Motor neuron (in vitro differentiated cells): ENCODE measurements around the gene PUM2. TPM values are rescaled to one million over a fixed set of nuclear protein-coding genes. Genes with fewer than 3 reads are reported as not detected.
A peak's percentile ranks its signal among the peaks of the same experiment; 100 is the strongest.
"Not testable (repeated sequence)": the region's sequence is repeated elsewhere in the genome, so short reads cannot be mapped to it uniquely, and the experiment has no call there.

Source experiments
- ATAC-seq, 8 experiments: fragments of 200-7000 bp; cut with Tn5 transposase; replicated peaks in 6 of 8; 2 replicates each; pipeline ENCODE4 v1.8.0; 2021; ENCODE audit warnings: mild to moderate bottlenecking in 8 of 8, moderate library complexity in 8 of 8
- H3K27ac ChIP-seq, 2 donors: fragments of 250-450 bp; sonication (Bioruptor Pico); 2 replicates each; pipeline ENCODE4 v1.9.0; 2021; ENCODE audit warnings: antibody characterized with exemption in 2 of 2, mild to moderate bottlenecking in 2 of 2, moderate library complexity in 1 of 2
- H3K4me1 ChIP-seq, 2 donors: fragments of 250-450 bp; sonication (Bioruptor Pico); replicated peaks in 1 of 2; 2 replicates each; pipeline ENCODE4 v1.6.1; 2021; ENCODE audit warnings: antibody characterized with exemption in 2 of 2, mild to moderate bottlenecking in 2 of 2, moderate library complexity in 1 of 2
- H3K4me3 ChIP-seq, 5 donors: fragments of 250-450 bp; sonication (Bioruptor Pico); 2 replicates each; pipeline ENCODE4 v1.9.0; 2021; ENCODE audit warnings: antibody characterized with exemption in 5 of 5, mild to moderate bottlenecking in 5 of 5, moderate library complexity in 4 of 5
- WGBS, 10 experiments: fragments of 450-650 bp; shearing (Covaris generic); methylation state at CpG; one replicate each; pipeline ENCODE4 v1.0.0; 2022; 5-methylcytosine and 5-hydroxymethylcytosine counted together
- in situ Hi-C, 9 experiments: fragments of 400-800 bp; cut with MboI; loops; one replicate each; pipeline ENCODE4 v1.15.0; 2021; ENCODE audit warnings: low sequenced_read_pairs in 9 of 9, low pct_unique_long_range_greater_than_20kb in 2 of 9; ENCODE audit not compliant: unreplicated experiment in 9 of 9
- total RNA-seq, 8 experiments: library from RNA; unstranded; fragments of 300-600 nt; gene quantifications; 2 replicates each; pipeline versions ENCODE4 v1.2.3 to v1.2.4, GENCODE V29; 2022

Gene PUM2
- total RNA-seq, 8 experiments from 2014 or later, result 26.0 to 79.4 (median 52.7) TPM

GRCh38 chr2:20382965-20383810 lies 32.5 kb upstream of the PUM2 start:
- 44 to 100% (median 86%) methylated on average over 1 to 9 of the region's 9 CpGs for WGBS, 10 experiments
- ATAC-seq, result no peak
- Histone ChIP-seq H3K27ac (no peak overlapping the region), H3K4me3 (no peak overlapping the region), H3K4me1 (peaks cover 13 to 30% of the 10 kb centered on the region in 2 donors)
- in situ Hi-C loops, result no loop called here

DNA sequence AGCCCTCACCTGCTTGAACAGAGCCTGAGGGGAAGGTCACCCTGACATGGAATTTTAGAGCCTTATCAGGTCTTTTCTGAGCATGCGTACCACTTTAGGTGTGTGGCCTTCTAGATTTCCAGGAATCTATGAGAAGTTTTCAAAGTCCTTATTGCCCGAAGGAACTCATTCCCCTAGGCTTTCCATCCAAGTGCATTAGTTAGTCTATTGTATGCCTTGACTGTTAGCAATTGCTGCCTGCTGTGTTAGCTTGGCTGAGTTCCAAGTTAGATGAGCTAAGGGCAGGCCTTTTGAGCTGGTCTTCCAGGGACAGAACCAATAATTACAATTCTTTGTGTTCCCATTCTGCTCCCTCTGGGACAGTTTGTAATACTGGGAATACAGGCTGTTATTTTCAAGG lies 30.8 kb upstream of the PUM2 start:
- H3K4me3 ChIP-seq, result no peak overlapping the region
- peak in 6 of 8 experiments; percentile 31 to 87 (median 83) for ATAC-seq
- in situ Hi-C loops, result no loop called here
- peaks cover 13 to 30% of the 10 kb centered on the region in 2 donors for H3K4me1 ChIP-seq
- 20 to 90% (median 40%) methylated on average over 1 to 2 of the region's 2 CpGs; no CpG with 5 or more reads in 4 of the 10 experiments for WGBS, 10 experiments
- H3K27ac ChIP-seq, result no peak overlapping the region

GRCh38 chr2:20378891-20379519 lies 28.4 kb upstream of the PUM2 start:
- in situ Hi-C loops, result no loop called here
- WGBS, 10 experiments, result 0 to 83% (median 31%) methylated on average over 1 to 8 of the region's 13 CpGs; no CpG with 5 or more reads in 4 of the 10 experiments
- Histone ChIP-seq H3K27ac (no peak overlapping the region), H3K4me1 (peaks cover 18 to 37% of the 10 kb centered on the region in 2 donors), H3K4me3 (no peak overlapping the region)
- ATAC-seq, result peak; percentile 81 to 100 (median 86)

DNA sequence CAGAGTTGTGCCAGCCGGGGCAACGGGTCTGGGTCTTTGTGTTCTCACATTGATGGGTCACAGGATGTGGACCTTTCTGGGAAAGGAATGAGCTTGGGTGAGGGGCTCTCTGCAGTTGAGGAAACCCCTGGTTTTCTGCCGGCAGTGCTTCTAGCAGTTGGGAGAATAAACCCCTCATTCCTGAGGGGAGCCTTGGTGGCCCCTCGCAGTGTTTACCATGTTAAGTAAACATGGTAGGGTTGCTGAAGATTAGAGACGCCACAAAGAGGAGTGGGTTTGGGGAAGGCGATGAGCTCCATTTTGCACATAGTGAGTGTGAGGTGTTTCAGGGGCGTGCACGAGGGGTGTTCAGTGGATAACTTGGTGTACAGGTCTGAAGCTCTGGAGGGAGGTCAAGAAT lies 27.7 kb upstream of the PUM2 start:
- WGBS, 10 experiments, result 40 to 93% (median 80%) methylated on average over 1 to 8 of the region's 8 CpGs; no CpG with 5 or more reads in 1 of the 10 experiments
- H3K27ac ChIP-seq, result no peak overlapping the region
- H3K4me3 ChIP-seq, result no peak overlapping the region
- ATAC-seq, result no peak
- H3K4me1 ChIP-seq, result peaks cover 18 to 36% of the 10 kb centered on the region in 2 donors
- in situ Hi-C loops, result no loop called here

DNA sequence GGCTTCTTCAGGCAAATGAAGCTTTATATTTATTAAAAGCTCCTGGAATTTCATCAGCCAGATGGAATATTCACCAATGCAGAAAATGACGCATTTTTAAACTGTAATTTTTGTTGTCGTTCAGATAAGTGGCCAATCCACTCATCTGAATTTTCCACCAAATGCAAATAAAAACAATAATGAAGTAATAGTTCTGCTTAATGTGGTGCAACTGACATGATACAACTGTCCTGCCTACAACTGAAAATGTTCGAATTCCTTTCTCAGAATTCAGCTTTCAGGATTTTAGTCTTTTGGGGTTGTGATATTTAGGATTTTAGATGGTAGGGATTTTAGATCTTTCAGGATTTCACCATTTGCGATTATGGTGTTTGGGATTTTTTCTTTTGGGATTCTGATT lies 27.1 kb upstream of the PUM2 start:
- ATAC-seq, result no peak
- Histone ChIP-seq H3K4me1 (peaks cover 18 to 36% of the 10 kb centered on the region in 2 donors), H3K27ac (no peak overlapping the region), H3K4me3 (no peak overlapping the region)
- 20 to 100% (median 90%) methylated on average over 1 to 4 of the region's 4 CpGs for WGBS, 10 experiments
- in situ Hi-C loops, result no loop called here

DNA sequence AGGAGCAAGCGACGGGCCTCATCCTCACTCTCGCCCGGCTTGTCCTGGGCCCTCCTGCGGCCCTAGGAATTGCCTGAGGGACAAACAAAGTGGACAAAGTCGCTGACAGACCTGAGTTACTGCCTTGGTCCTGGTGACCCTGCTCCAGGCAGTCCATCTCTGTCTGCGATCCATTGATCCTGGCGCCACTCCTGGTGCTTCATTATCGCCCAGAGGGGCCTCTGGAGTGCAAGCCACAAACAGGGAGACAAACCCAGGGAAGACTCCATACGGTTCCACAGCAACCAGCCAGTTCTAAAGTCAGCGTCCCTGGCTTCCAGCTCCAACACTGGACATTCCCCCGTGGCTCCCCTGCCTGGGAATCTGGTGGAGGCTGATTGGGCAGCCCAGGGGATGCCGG lies 24.3 kb upstream of the PUM2 start:
- Histone ChIP-seq H3K4me3 (peak overlapping the region in 1 of 5 donors; percentile 12), H3K4me1 (peaks cover 12 to 21% of the 10 kb centered on the region in 2 donors)
- WGBS, 10 experiments, result 0 to 83% (median 56%) methylated on average over 1 to 6 of the region's 13 CpGs; no CpG with 5 or more reads in 4 of the 10 experiments
- in situ Hi-C loops, H3K27ac ChIP-seq: not testable (repeated sequence)
- peak in 6 of 8 experiments; percentile 4 to 80 (median 74) for ATAC-seq

DNA sequence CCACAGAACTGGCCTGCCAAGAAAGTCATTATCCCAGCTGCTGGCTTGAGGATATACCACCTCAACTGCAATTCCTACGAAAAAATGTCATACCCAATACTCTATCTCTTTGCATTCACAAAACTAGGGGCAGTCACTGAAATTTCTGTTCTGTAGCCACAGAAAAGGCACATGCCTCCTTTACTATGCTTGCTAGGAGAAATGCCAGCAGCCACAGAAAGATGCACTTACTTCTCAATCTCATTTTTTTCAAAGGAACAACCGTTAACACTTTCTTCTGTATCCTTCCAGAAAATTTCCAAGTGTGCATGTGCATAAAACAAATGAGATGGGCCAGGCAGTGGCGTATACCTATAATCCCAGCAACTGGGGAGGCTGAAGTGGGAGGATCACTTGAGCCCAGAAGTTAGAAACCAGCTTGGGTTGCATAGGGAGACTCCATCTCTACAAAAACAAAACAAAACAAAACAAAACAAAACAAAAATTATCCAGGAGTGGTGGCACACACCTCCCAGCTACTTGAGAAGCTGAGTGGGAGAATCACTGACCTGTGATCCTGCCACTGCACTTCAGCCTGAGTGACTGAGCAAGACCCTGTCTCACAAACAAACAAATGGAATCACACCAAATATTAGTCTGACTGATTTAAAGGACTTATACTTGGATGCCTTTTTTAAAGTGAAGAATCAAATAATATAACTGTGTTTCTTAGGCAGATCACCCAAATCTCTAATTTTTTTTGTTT lies 22.4 kb upstream of the PUM2 start:
- no peak overlapping the region for H3K4me3 ChIP-seq
- H3K4me1 ChIP-seq, result peaks cover 5 to 13% of the 10 kb centered on the region in 2 donors
- 27 to 100% (median 90%) methylated on average over 1 to 3 of the region's 3 CpGs for WGBS, 10 experiments
- ATAC-seq, result no peak
- in situ Hi-C loops, result no loop called here
- H3K27ac ChIP-seq, result no peak overlapping the region

GRCh38 chr2:20371323-20372025 lies 20.8 kb upstream of the PUM2 start:
- in situ Hi-C loops, result no loop called here
- ATAC-seq, result no peak
- 33 to 87% (median 71%) methylated on average over 1 to 3 of the region's 4 CpGs; no CpG with 5 or more reads in 1 of the 10 experiments for WGBS, 10 experiments

GRCh38 chr2:20370191-20370590 lies 19.5 kb upstream of the PUM2 start:
- H3K27ac ChIP-seq, result no peak overlapping the region
- WGBS, 10 experiments, result 0 to 100% (median 87%) methylated on average over 1 to 5 of the region's 5 CpGs
- peak in 2 of 8 experiments; percentile 33 to 57 for ATAC-seq
- H3K4me1 ChIP-seq, result peaks cover 5 to 8% of the 10 kb centered on the region in 2 donors
- in situ Hi-C loops, result no loop called here
- no peak overlapping the region for H3K4me3 ChIP-seq

More at GRCh38 chr2:20371323-20372025, 20.8 kb upstream of the PUM2 start:
- peaks cover 5 to 13% of the 10 kb centered on the region in 2 donors for H3K4me1 ChIP-seq
- no peak overlapping the region for H3K27ac ChIP-seq
- H3K4me3 ChIP-seq, result no peak overlapping the region

DNA sequence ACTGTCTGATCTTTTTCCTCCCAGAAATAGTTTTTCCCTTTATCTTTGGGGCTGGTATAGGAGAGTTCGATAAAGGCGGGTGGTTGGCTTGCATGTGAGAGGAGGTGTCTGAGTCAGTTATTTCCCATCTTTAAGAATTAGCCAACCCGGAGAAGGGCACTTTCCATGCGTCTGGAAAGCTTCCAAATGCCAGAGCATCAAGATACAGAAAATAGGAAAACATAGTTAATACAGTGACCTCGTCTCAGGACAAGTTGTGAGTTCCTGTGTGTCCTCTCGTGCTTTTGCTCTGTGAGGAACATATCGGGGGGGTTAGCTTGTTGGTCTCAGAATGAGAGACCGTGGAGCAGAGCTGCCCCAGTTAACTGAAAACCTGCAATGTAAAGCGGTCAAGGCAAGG lies 18.7 kb upstream of the PUM2 start:
- no peak for ATAC-seq
- in situ Hi-C loops, result no loop called here
- Histone ChIP-seq H3K4me1 (peaks cover 0 to 1% of the 10 kb centered on the region in 2 donors), H3K27ac (no peak overlapping the region), H3K4me3 (no peak overlapping the region)
- WGBS, 10 experiments, result 68 to 100% (median 90%) methylated on average over 1 to 9 of the region's 9 CpGs; no CpG with 5 or more reads in 1 of the 10 experiments

GRCh38 chr2:20368706-20369105 lies 18.1 kb upstream of the PUM2 start:
- in situ Hi-C loops, result no loop called here
- Histone ChIP-seq H3K4me3 (no peak overlapping the region), H3K27ac (no peak overlapping the region), H3K4me1 (no peaks in the 10 kb centered on the region)
- no peak for ATAC-seq
- 50 to 100% (median 76%) methylated on average over 1 to 3 of the region's 3 CpGs; no CpG with 5 or more reads in 3 of the 10 experiments for WGBS, 10 experiments

- H3K4me3 ChIP-seq, in situ Hi-C loops, ATAC-seq, H3K27ac ChIP-seq, H3K4me1 ChIP-seq: not testable (repeated sequence)
- 40 to 86% (median 67%) methylated on average over 1 to 2 of the region's 3 CpGs; no CpG with 5 or more reads in 3 of the 10 experiments for WGBS, 10 experiments
These were observed 17.3 kb upstream of the PUM2 start for GRCh38 chr2:20367929-20368328.
